A673 (cell line): ENCODE data around the gene ZFP28. TPM values are rescaled to one million over a fixed set of nuclear protein-coding genes. Genes with fewer than 3 reads are reported as not detected.

Experiments
- BruUV-seq: library from RNA; stranded (reverse); fragments of 400-500 nt; replicated peaks from 2 replicates; lab custom pipeline; 2021; lab: Mats Ljungman, UMichigan
- CTCF ChIA-PET: fragments of 300-600 bp; sonication (Branson Sonifier 250); formaldehyde crosslinking; loops from one replicate; lab custom pipeline; 2022; ENCODE audit warnings: antibody characterized with exemption; lab: Charles Lee
- POLR2A ChIA-PET: fragments of 300-600 bp; sonication (Branson Sonifier 250); formaldehyde crosslinking; loops from one replicate; lab custom pipeline; 2022; ENCODE audit warnings: antibody characterized with exemption; ENCODE audit not compliant: low non-redundant PET; lab: Charles Lee
- DNase-seq: peaks from one replicate; pipeline ENCODE4 v3.0.0-alpha.2; 2015; ENCODE audit warnings: low spot score
- H3K27ac ChIP-seq: fragments of 200-600 bp; sonication (generic); 2 replicates; pipeline ENCODE4 v1.5.1; 2016; ENCODE audit warnings: mixed run types, low read depth, mild to moderate bottlenecking, mixed read lengths, antibody characterized with exemption, low read length; ENCODE audit not compliant: poor library complexity, severe bottlenecking
- H3K27me3 ChIP-seq: fragments of 200-600 bp; sonication (generic); replicated peaks from 2 replicates; pipeline ENCODE4 v1.6.1; 2017; ENCODE audit warnings: mixed run types, low read depth, mild to moderate bottlenecking, mixed read lengths, antibody characterized with exemption, low read length; ENCODE audit not compliant: insufficient read depth, poor library complexity
- H3K36me3 ChIP-seq: fragments of 200-600 bp; sonication (generic); 2 replicates; pipeline ENCODE4 v1.6.1; 2016; ENCODE audit warnings: mixed run types, mild to moderate bottlenecking, mixed read lengths, antibody characterized with exemption, low read length; ENCODE audit not compliant: insufficient read depth, poor library complexity, severe bottlenecking
- H3K4me1 ChIP-seq: fragments of 200-600 bp; sonication (generic); 2 replicates; pipeline ENCODE4 v1.6.1; 2017; ENCODE audit warnings: mixed run types, mild to moderate bottlenecking, mixed read lengths, antibody characterized with exemption, low read length; ENCODE audit not compliant: insufficient read depth, poor library complexity, severe bottlenecking
- H3K4me3 ChIP-seq: fragments of 200-600 bp; sonication (generic); 2 replicates; pipeline ENCODE4 v1.5.1; 2016; ENCODE audit warnings: low read depth, mixed run types, mild to moderate bottlenecking, mixed read lengths, low read length; ENCODE audit not compliant: poor library complexity, severe bottlenecking
- H3K9me3 ChIP-seq: fragments of 200-600 bp; sonication (generic); 2 replicates; pipeline ENCODE4 v1.6.1; 2016; ENCODE audit warnings: mixed run types, low read depth, mild to moderate bottlenecking, mixed read lengths, antibody characterized with exemption, low read length; ENCODE audit not compliant: poor library complexity, severe bottlenecking
- EZH2 ChIP-seq: fragments of 200-600 bp; sonication (generic); IDR thresholded peaks from 2 replicates; pipeline ENCODE4 v1.6.1; 2017; ENCODE audit warnings: borderline replicate concordance, low read depth, mild to moderate bottlenecking, mixed read lengths, antibody characterized with exemption, low read length; ENCODE audit not compliant: poor library complexity, severe bottlenecking
- intact Hi-C: fragments of 100-400 bp; cut with micrococcal nuclease; formaldehyde crosslinking; loops from one replicate; pipeline ENCODE4 v1.10.0; 2022; ENCODE audit not compliant: unreplicated experiment
- total RNA-seq: library from RNA; stranded (reverse); gene quantifications from 2 replicates; pipeline ENCODE4 v1.2.3, GENCODE V29; 2021
- TF ChIP-seq, protein P1 (sequence below): fragments of 300-800, 200-600 bp; sonication (generic); conservative IDR thresholded peaks from 2 replicates; pipeline ENCODE4 v1.5.1; 2017; ENCODE audit warnings: low read depth, mild to moderate bottlenecking, antibody characterized with exemption, low read length, moderate library complexity, mixed read lengths

The ZFP28 gene
- total RNA-seq, 1 experiment from 2014 or later = 8.6 TPM

DNA sequence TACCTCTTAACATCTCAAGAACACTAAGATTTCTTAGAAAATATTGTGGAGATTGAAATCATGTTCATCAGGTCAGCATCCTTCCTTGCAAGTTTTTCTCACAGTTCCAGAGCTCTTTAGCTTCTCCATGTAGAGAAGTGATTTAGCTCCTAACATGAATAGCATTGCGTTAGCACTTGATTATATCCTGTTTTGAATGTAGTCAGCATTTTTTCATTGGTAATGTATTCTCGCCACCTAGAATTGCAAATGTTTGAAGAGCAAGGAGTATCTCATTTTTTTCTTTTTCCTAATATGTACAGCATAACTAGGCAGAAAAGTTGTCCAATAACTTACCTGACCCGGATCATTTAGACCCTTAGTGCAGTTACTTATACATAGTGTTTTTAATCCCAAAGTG is 35.2 kb downstream of the ZFP28 start:
- peaks cover 91% of the 10 kb centered on the region for H3K9me3 ChIP-seq
- H3K27ac ChIP-seq = no peak overlapping the region
- H3K4me3 ChIP-seq = no peak overlapping the region
- no peak for DNase-seq
- H3K4me1 ChIP-seq = no peaks in the 10 kb centered on the region
- intact Hi-C loops = no loop called here
- TF ChIP-seq, protein P1, sequence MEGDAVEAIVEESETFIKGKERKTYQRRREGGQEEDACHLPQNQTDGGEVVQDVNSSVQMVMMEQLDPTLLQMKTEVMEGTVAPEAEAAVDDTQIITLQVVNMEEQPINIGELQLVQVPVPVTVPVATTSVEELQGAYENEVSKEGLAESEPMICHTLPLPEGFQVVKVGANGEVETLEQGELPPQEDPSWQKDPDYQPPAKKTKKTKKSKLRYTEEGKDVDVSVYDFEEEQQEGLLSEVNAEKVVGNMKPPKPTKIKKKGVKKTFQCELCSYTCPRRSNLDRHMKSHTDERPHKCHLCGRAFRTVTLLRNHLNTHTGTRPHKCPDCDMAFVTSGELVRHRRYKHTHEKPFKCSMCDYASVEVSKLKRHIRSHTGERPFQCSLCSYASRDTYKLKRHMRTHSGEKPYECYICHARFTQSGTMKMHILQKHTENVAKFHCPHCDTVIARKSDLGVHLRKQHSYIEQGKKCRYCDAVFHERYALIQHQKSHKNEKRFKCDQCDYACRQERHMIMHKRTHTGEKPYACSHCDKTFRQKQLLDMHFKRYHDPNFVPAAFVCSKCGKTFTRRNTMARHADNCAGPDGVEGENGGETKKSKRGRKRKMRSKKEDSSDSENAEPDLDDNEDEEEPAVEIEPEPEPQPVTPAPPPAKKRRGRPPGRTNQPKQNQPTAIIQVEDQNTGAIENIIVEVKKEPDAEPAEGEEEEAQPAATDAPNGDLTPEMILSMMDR = no peak
- no peak for TF ChIP-seq EZH2
- ChIA-PET CTCF (no interaction called here), POLR2A (no interaction called here)
- H3K36me3 ChIP-seq = peaks cover 38% of the 10 kb centered on the region
- H3K27me3 ChIP-seq = no peaks in the 10 kb centered on the region
- BruUV-seq = no TSS peak

GRCh38 chr19:56577719-56578602 is 39.2 kb downstream of the ZFP28 start:
- Histone ChIP-seq H3K27me3 (no peaks in the 10 kb centered on the region), H3K27ac (no peak overlapping the region), H3K36me3 (peaks cover 24% of the 10 kb centered on the region), H3K4me1 (no peaks in the 10 kb centered on the region), H3K9me3 (peaks cover 98% of the 10 kb centered on the region), H3K4me3 (no peak overlapping the region)
- BruUV-seq = no TSS peak
- ChIA-PET CTCF (no interaction called here), POLR2A (no interaction called here)
- intact Hi-C loops = no loop called here
- no peak for TF ChIP-seq EZH2
- TF ChIP-seq, protein P1 = no peak
- no peak for DNase-seq

- BruUV-seq = no TSS peak
- H3K4me1 ChIP-seq = no peaks in the 10 kb centered on the region
- CTCF ChIA-PET = no interaction called here
- H3K27me3 ChIP-seq = no peaks in the 10 kb centered on the region
- peaks cover 17% of the 10 kb centered on the region for H3K36me3 ChIP-seq
- no peak for DNase-seq
- H3K27ac ChIP-seq = no peak overlapping the region
- TF ChIP-seq, protein P1 = no peak
- H3K9me3 ChIP-seq = peaks cover 5% of the 10 kb centered on the region
- H3K4me3 ChIP-seq = peak overlapping the region; percentile 99
- intact Hi-C loops = no loop called here
- POLR2A ChIA-PET = interaction anchor here (0.6 kb wide), 1 partner anchor 20 kb away, joined by 3 read pairs; no protein-coding TSS in a partner anchor
These were observed 55.7 kb downstream of the ZFP28 start for GRCh38 chr19:56594446-56594782.
